ENCODE measurements around the gene CCDC112.

DNA sequence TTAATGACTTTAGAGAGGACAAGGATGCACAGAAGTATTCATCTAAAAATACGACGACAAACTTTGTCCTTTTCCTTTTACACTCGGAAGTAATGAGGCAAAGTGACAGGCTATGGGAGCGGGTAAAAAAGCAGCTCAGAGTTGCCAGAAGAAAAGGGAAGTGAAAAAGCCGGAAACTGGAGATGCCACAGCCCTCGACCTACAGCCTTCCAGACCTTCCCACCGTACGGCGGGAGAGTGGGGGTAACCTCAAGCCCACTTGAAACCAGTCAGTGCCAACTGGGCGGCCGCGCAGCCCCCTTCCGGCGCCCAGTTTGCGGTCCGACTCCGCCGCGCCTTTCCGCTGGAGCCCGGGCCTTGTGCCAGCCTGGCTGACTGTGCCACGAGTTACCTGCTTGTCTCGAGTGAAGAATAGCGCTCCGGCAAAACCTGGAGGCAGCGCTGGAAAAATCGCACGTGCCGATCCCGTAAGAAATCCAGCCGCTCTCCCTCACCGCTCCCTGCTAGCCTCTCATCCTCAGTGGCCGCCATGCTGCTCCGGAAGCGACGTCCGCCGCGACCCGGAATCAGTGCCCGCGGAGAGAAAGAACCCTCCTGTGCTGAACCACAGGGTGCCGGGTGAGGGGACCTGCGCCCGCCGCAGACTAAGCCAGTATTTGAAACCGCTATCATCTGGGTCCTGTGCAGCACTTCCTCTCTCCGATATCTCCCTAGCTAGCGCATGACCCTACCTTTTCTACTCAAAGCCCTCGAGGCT lies 34.0 kb downstream of the CCDC112 start, which contains the start of gene PGGT1B:
- TF ChIP-seq, protein P1, sequence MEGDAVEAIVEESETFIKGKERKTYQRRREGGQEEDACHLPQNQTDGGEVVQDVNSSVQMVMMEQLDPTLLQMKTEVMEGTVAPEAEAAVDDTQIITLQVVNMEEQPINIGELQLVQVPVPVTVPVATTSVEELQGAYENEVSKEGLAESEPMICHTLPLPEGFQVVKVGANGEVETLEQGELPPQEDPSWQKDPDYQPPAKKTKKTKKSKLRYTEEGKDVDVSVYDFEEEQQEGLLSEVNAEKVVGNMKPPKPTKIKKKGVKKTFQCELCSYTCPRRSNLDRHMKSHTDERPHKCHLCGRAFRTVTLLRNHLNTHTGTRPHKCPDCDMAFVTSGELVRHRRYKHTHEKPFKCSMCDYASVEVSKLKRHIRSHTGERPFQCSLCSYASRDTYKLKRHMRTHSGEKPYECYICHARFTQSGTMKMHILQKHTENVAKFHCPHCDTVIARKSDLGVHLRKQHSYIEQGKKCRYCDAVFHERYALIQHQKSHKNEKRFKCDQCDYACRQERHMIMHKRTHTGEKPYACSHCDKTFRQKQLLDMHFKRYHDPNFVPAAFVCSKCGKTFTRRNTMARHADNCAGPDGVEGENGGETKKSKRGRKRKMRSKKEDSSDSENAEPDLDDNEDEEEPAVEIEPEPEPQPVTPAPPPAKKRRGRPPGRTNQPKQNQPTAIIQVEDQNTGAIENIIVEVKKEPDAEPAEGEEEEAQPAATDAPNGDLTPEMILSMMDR (IDR thresholded peaks at IDR 0.05) = no peak
- peak in 1 of 3 donors; percentile 76 for TF ChIP-seq POLR2AphosphoS5 (IDR thresholded peaks at IDR 0.05)
